ENCODE results near the gene ETHE1. TPM values are rescaled to one million over a fixed set of nuclear protein-coding genes. Genes with fewer than 3 reads are reported as not detected.

Gene ETHE1
- total RNA-seq, 1 experiment from 2014 or later: 8.8 TPM

- BruUV-seq (replicated peaks): no TSS peak
- TF ChIP-seq EZH2 (IDR thresholded peaks at IDR 0.05; ENCODE audit: borderline replicate concordance, low read depth, low read length, poor library complexity, severe bottlenecking): no peak
- no peak for TF ChIP-seq CTCF (conservative IDR thresholded peaks at IDR 0.05; ENCODE audit: low read depth, low read length)
- POLR2A ChIA-PET (ENCODE audit: low non-redundant PET): no interaction called here
- DNase-seq (ENCODE audit: low spot score): no peak
- Histone ChIP-seq H3K4me1 (ENCODE audit: insufficient read depth, low read length, poor library complexity, severe bottlenecking) (peaks cover 3% of the 10 kb centered on the region), H3K27ac (ENCODE audit: low read depth, low read length, poor library complexity, severe bottlenecking) (no peak overlapping the region), H3K4me3 (ENCODE audit: low read depth, low read length, poor library complexity, severe bottlenecking) (no peak overlapping the region), H3K27me3 (replicated peaks; ENCODE audit: insufficient read depth, low read depth, low read length, poor library complexity) (no peaks in the 10 kb centered on the region), H3K9me3 (ENCODE audit: low read depth, low read length, poor library complexity, severe bottlenecking) (no peaks in the 10 kb centered on the region), H3K36me3 (ENCODE audit: insufficient read depth, low read length, poor library complexity, severe bottlenecking) (no peaks in the 10 kb centered on the region)
- intact Hi-C loops (cut with micrococcal nuclease; ENCODE audit: unreplicated experiment): no loop called here
- CTCF ChIA-PET: no interaction called here
Measured at GRCh38 chr19:43479961-43480561, 46.9 kb downstream of the ETHE1 start.

GRCh38 chr19:43479226-43479625, 47.8 kb downstream of the ETHE1 start:
- no peak for TF ChIP-seq EZH2 (IDR thresholded peaks at IDR 0.05; ENCODE audit: borderline replicate concordance, low read depth, low read length, poor library complexity, severe bottlenecking)
- no peak for TF ChIP-seq CTCF (conservative IDR thresholded peaks at IDR 0.05; ENCODE audit: low read depth, low read length)
- no TSS peak for BruUV-seq (replicated peaks)
- DNase-seq (ENCODE audit: low spot score): no peak
- H3K27me3 ChIP-seq (replicated peaks; ENCODE audit: insufficient read depth, low read depth, low read length, poor library complexity): no peaks in the 10 kb centered on the region
- H3K4me3 ChIP-seq (ENCODE audit: low read depth, low read length, poor library complexity, severe bottlenecking): no peak overlapping the region
- no peaks in the 10 kb centered on the region for H3K9me3 ChIP-seq (ENCODE audit: low read depth, low read length, poor library complexity, severe bottlenecking)
- intact Hi-C loops (cut with micrococcal nuclease; ENCODE audit: unreplicated experiment): no loop called here
- CTCF ChIA-PET: no interaction called here
- H3K27ac ChIP-seq (ENCODE audit: low read depth, low read length, poor library complexity, severe bottlenecking): no peak overlapping the region
- POLR2A ChIA-PET (ENCODE audit: low non-redundant PET): no interaction called here
- H3K36me3 ChIP-seq (ENCODE audit: insufficient read depth, low read length, poor library complexity, severe bottlenecking): no peaks in the 10 kb centered on the region
- peaks cover 7% of the 10 kb centered on the region for H3K4me1 ChIP-seq (ENCODE audit: insufficient read depth, low read length, poor library complexity, severe bottlenecking)

GRCh38 chr19:43478323-43478722, 48.7 kb downstream of the ETHE1 start:
- ChIA-PET POLR2A (ENCODE audit: low non-redundant PET) (no interaction called here), CTCF (interaction anchor here (0.5 kb wide), 1 partner anchor 24 kb away, joined by 3 read pairs; no protein-coding TSS in a partner anchor)
- TF ChIP-seq CTCF (conservative IDR thresholded peaks at IDR 0.05; ENCODE audit: low read depth, low read length) (no peak), EZH2 (IDR thresholded peaks at IDR 0.05; ENCODE audit: borderline replicate concordance, low read depth, low read length, poor library complexity, severe bottlenecking) (no peak)
- Histone ChIP-seq H3K9me3 (ENCODE audit: low read depth, low read length, poor library complexity, severe bottlenecking) (no peaks in the 10 kb centered on the region), H3K27ac (ENCODE audit: low read depth, low read length, poor library complexity, severe bottlenecking) (no peak overlapping the region), H3K36me3 (ENCODE audit: insufficient read depth, low read length, poor library complexity, severe bottlenecking) (no peaks in the 10 kb centered on the region), H3K4me1 (ENCODE audit: insufficient read depth, low read length, poor library complexity, severe bottlenecking) (peaks cover 7% of the 10 kb centered on the region), H3K4me3 (ENCODE audit: low read depth, low read length, poor library complexity, severe bottlenecking) (no peak overlapping the region), H3K27me3 (replicated peaks; ENCODE audit: insufficient read depth, low read depth, low read length, poor library complexity) (no peaks in the 10 kb centered on the region)
- no TSS peak for BruUV-seq (replicated peaks)
- DNase-seq (ENCODE audit: low spot score): no peak
- intact Hi-C loops (cut with micrococcal nuclease; ENCODE audit: unreplicated experiment): no loop called here
